ENCODE data around the gene SLC44A4. TPM values are rescaled to one million over a fixed set of nuclear protein-coding genes. Genes with fewer than 3 reads are reported as not detected.
A peak's percentile ranks its signal among the peaks of the same experiment; 100 is the strongest.

The SLC44A4 gene
- total and polyA plus RNA-seq, 2 of the 8 experiments (the other 6 are each of a cell fraction or from before 2014, with no cell fraction given) = 4.8 to 7.0 TPM

- Histone ChIP-seq H3K79me2 (ENCODE audit: control insufficient read depth in 1 of 2, insufficient read depth in 2 of 2, low read length in 2 of 2) (no peaks in the 10 kb centered on the region), H3K36me3 (ENCODE audit: control insufficient read depth in 2 of 4, insufficient read depth in 4 of 4, low read length in 3 of 4) (no peaks in the 10 kb centered on the region), H3K4me2 (ENCODE audit: insufficient read depth in 1 of 2, low read depth in 2 of 2, low read length in 2 of 2) (no peak overlapping the region; a peak in 1 of 4 replicates), H3K4ac (replicated peaks; ENCODE audit: insufficient read length, low read depth, low read length) (no peak overlapping the region), H3K4me3 (ENCODE audit: extremely low read depth in 1 of 4, insufficient read depth in 2 of 4, low read depth in 3 of 4, low read length in 4 of 4) (no peak overlapping the region), H2BK120ac (replicated peaks; ENCODE audit: low read depth, low read length) (no peak overlapping the region), H3K79me1 (ENCODE audit: low read depth, low read length) (no peaks in the 10 kb centered on the region), H2BK15ac (ENCODE audit: low read length) (peak overlapping the region; percentile 25), H2BK12ac (ENCODE audit: low read depth, low read length) (peak overlapping the region; percentile 39; the same call in 1 of the 2 replicates), H4K20me1 (replicated peaks in 1 of 2; ENCODE audit: control insufficient read depth in 1 of 2, insufficient read depth in 2 of 2, low read length in 2 of 2) (no peaks in the 10 kb centered on the region), H3K56ac (replicated peaks; ENCODE audit: insufficient read length, low read depth, low read length) (no peak overlapping the region), H3K4me1 (replicated peaks in 1 of 4; ENCODE audit: control insufficient read depth in 3 of 4, insufficient read depth in 4 of 4, low read length in 3 of 4) (peaks cover 0 to 12% (median 8%) of the 10 kb centered on the region in 4 experiments; a peak in 4 of 7 replicates), H3K9me3 (ENCODE audit: insufficient read depth in 2 of 2, low read depth in 1 of 2, low read length in 1 of 2) (no peaks in the 10 kb centered on the region), H3K9ac (replicated peaks in 1 of 4; ENCODE audit: extremely low read depth in 1 of 4, low read depth in 3 of 4, low read length in 3 of 4) (no peak overlapping the region), H3K14ac (ENCODE audit: insufficient read length) (no peak overlapping the region), H3K27ac (ENCODE audit: low read depth, low read length) (no peak overlapping the region), H4K91ac (replicated peaks; ENCODE audit: insufficient read length, low read length) (peak overlapping the region; percentile 39), H4K5ac (ENCODE audit: insufficient read length, low read depth, low read length) (no peak overlapping the region), H3K23me2 (ENCODE audit: low read depth, low read length) (no peaks in the 10 kb centered on the region; the same call in 1 of the 2 replicates), H4K8ac (ENCODE audit: extremely low read depth, insufficient read depth, low read length) (peak overlapping the region; percentile 54; the same call in 1 of the 2 replicates), H2BK5ac (ENCODE audit: low read depth, low read length) (peak overlapping the region; percentile 72; the same call in 1 of the 2 replicates), H2AFZ (ENCODE audit: low read length) (0 out of 2 replicates have a peak overlapping the region, but pooled peaks have one; percentile 3), H3K23ac (ENCODE audit: insufficient read length) (no peak overlapping the region), H2AK5ac (ENCODE audit: low read depth, low read length) (no peak overlapping the region), H2BK20ac (ENCODE audit: low read length) (no peak overlapping the region), H3K18ac (ENCODE audit: extremely low read depth, low read length) (peak overlapping the region; percentile 34; the same call in 1 of the 2 replicates), H3K27me3 (replicated peaks in 1 of 4; ENCODE audit: control insufficient read depth in 3 of 4, extremely low read depth in 1 of 4, insufficient read depth in 3 of 4, low read length in 3 of 4) (no peaks in the 10 kb centered on the region)
- ChIA-PET POLR2A (ENCODE audit: partially characterized antibody) (interaction anchor here (1.1 to 2.3 kb wide), 6 partner anchors 7 to 55 kb away, joined by 3 to 8 read pairs (median 4); partner anchors contain the start of genes HSPA1A, HSPA1B, HSPA1L and NEU1), CTCF (ENCODE audit: partially characterized antibody) (interaction anchor here (0.5 to 5.8 kb wide), 8 partner anchors 10 to 181 kb away, joined by 3 to 25 read pairs (median 4); partner anchors contain the start of gene EHMT2)
- DNase-seq (ENCODE audit: low read depth in 1 of 2, low spot score in 2 of 2) = peak in 1 of 2 experiments; percentile 62
- no peak for FAIRE-seq
- WGBS, 2 experiments (ENCODE audit: extremely low coverage in 1 of 2, insufficient coverage in 1 of 2, insufficient read length in 1 of 2, insufficient replicate concordance in 2 of 2, low coverage in 1 of 2, low lambda C conversion rate in 2 of 2, missing lambda C conversion rate in 1 of 2) = 91% methylated on average over 16 of the region's 16 CpGs; no CpG with 5 or more reads in 1 of the 2 experiments
- TF ChIP-seq SP2 (IDR thresholded peaks at IDR 0.05; ENCODE audit: low read length) (no peak), NRF1 (IDR thresholded peaks at IDR 0.05; ENCODE audit: low read depth, low read length) (no peak), CREB1 (IDR thresholded peaks at IDR 0.05) (no peak), SP4 (IDR thresholded peaks at IDR 0.05; ENCODE audit: low read length) (no peak), CTBP2 (IDR thresholded peaks at IDR 0.05; ENCODE audit: borderline replicate concordance, insufficient read depth, insufficient read length, low read length) (no peak), HDAC2 (IDR thresholded peaks at IDR 0.05; ENCODE audit: borderline replicate concordance in 1 of 2, low read depth in 2 of 2, low read length in 2 of 2) (0 out of 4 replicates have a peak, but pooled peaks of 1 of the 2 experiments have one; percentile 59), KDM1A (IDR thresholded peaks at IDR 0.05; ENCODE audit: borderline replicate concordance, low read length) (peak; percentile 64; the same call in 1 of the 2 replicates), RAD21 (IDR thresholded peaks at IDR 0.05 in 1 of 2, conservative IDR thresholded peaks at IDR 0.05 in 1 of 2; ENCODE audit: low read depth in 2 of 2, low read length in 2 of 2) (peak; percentile 24 to 37; a peak in 3 of 4 replicates), SUZ12 (IDR thresholded peaks at IDR 0.05; ENCODE audit: low read length) (no peak), SRF (IDR thresholded peaks at IDR 0.05; ENCODE audit: low read depth, low read length) (no peak), POLR2AphosphoS5 (IDR thresholded peaks at IDR 0.05; ENCODE audit: low read depth, low read length) (no peak)
Measured at GRCh38 chr6:31870385-31870921, 8.3 kb downstream of the SLC44A4 start.

Data from H1 (cell line).